Inferior parietal cortex (tissue), 1 donor: ENCODE measurements around the gene AGAP2.
"Not testable (repeated sequence)": the region's sequence is repeated elsewhere in the genome, so short reads cannot be mapped to it uniquely, and the experiment has no call there.

Experiments used
- DNase-seq: peaks from one replicate; pipeline ENCODE4 v3.0.0-alpha.2; 2016; ENCODE audit errors: extremely low spot score

Gene AGAP2

GRCh38 chr12:57694459-57695019 lies 44.0 kb downstream of the AGAP2 start:
- DNase-seq = no peak

GRCh38 chr12:57693659-57694458 lies 44.7 kb downstream of the AGAP2 start, which contains the start of gene OS9:
OS9 (plus strand) TSS chr12:57694132; CDS start chr12:57694162, 30 bp downstream.
- peak; percentile 100 for DNase-seq

GRCh38 chr12:57693317-57693658 lies 45.3 kb downstream of the AGAP2 start:
- DNase-seq = no peak

GRCh38 chr12:57692500-57692899 lies 46.0 kb downstream of the AGAP2 start:
- DNase-seq = no peak

GRCh38 chr12:57688931-57689330 lies 49.6 kb downstream of the AGAP2 start:
- no peak for DNase-seq

- DNase-seq = no peak
These were observed 50.7 kb downstream of the AGAP2 start for GRCh38 chr12:57687862-57688261.

- no peak for DNase-seq
These were observed 58.8 kb downstream of the AGAP2 start for GRCh38 chr12:57679697-57680096.

- not testable (repeated sequence) for DNase-seq
These were observed 60.6 kb downstream of the AGAP2 start for GRCh38 chr12:57677947-57678346.

GRCh38 chr12:57674691-57675090 lies 63.9 kb downstream of the AGAP2 start:
- no peak for DNase-seq
